LHCN-M2 (cell line): ENCODE data around the gene PARD3B. TPM values are rescaled to one million over a fixed set of nuclear protein-coding genes. Genes with fewer than 3 reads are reported as not detected.
A peak's percentile ranks its signal among the peaks of the same experiment; 100 is the strongest.

Source experiments
- DNase-seq: peaks from one replicate; pipeline ENCODE4 v3.0.0-alpha.2; 2012; ENCODE audit warnings: low read depth
- total RNA-seq: library from RNA; depleted of rRNA; stranded (reverse); fragments of >200 nt; gene quantifications from 2 replicates; pipeline ENCODE4 v1.2.3, GENCODE V29; 2014

The PARD3B gene
- total RNA-seq, 1 experiment from 2014 or later = 4.0 TPM

GRCh38 chr2:205235434-205235833 lies 690.2 kb downstream of the PARD3B start:
- DNase-seq = no peak

GRCh38 chr2:205237524-205237923 lies 692.2 kb downstream of the PARD3B start:
- DNase-seq = no peak

DNA sequence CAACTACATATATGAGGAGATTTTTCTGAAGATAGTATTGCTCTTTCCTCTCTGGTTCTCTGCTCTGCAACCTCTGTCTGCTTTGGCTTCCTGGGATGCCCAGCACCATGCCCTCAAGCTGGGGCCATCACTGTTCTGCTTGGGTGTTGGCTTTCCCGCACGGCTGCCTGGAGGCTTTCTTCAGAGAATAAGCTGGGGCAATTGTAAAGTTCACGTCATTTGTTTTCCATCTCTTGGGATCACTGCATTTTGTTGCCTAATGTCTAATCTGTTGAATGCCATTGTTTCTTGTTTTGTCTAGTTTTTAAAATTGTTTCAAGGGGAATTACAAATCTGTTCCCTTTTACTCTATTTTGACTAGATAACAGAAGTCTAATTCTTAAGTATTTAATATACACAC lies 699.7 kb downstream of the PARD3B start:
- no peak for DNase-seq

DNA sequence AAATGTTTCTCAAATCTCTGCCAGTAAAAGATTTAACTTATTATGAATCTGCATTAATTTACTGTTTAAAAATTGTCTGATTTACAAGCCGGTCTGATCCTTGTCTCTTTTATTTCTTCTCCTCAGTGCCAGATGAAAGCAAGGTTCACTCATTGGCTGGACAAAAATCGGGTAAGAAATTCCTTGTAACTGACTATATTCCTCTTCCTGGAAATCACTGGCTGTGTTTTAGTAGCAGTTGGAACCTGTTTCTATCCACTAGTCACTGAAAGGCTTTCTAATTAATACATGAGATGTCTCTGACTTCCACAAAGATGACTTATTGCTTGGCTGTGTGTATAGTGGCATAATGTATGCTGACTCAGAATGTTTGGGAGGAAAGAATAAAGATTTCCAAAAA lies 700.4 kb downstream of the PARD3B start:
- DNase-seq = peak; percentile 15

- DNase-seq = no peak
Measured at GRCh38 chr2:205259121-205259520, 713.8 kb downstream of the PARD3B start.

DNA sequence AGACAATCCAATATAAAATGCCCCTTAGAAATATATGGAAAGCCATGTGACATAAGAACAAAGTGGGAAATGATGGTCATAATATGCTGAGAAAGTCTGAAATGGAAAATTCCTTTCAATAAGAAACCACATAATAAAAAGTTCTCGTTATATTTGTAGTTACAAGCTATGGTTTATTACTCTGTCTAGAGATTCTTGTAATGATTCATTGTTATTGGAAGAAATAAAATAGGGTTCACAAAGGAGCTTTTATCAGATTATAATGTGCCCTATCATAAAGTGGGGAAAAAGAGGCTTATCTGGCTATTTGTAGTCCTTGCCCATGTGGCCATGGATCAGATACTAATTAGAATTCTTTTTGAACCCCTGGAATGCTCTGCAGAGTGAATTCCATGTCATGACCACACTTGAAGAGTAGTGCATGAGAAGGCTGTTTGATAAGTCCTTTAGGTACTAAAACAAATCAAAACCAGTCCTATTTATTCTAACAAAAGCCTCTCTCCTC lies 716.3 kb downstream of the PARD3B start:
- DNase-seq = no peak

DNA sequence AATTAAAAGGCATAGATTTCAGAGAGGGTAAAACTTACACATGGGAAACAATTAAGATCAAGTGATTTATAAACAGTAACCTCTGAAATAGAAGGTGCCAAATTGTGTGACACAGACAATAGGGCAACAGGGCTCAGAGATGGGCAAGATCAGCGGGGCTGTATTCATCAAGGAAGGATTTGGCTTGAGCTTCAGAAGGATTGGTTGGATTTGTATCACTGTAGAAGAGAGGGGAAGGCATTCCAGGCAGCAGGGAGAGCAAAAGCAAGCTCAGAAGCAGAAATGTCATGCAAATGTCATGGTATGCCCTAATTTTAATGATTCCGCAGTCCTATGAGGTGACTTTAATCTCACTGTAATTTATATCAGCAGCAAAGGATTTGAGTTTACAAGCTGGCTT lies 722.0 kb downstream of the PARD3B start:
- DNase-seq = no peak

GRCh38 chr2:205270689-205271088 lies 725.4 kb downstream of the PARD3B start:
- DNase-seq = no peak

- no peak for DNase-seq
Measured at GRCh38 chr2:205273148-205273547, 727.9 kb downstream of the PARD3B start.

DNA sequence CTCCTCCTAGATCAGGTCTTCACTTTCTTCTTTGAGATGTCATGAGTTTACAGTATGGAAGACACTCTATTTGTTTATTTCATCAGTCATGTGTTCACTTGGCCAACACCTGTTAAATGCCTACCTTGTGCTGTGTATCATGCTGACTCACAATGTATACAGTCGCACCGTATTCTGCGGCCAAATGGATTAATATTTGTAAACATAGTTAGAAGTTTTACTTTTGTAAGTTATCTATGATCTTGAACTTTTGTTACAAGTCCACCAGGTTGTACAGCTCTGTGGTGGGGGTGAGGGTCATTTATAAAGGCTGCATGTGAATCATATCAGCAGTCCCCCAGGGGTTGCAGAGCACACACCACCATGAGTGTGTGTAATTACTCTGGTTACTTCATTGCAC lies 728.4 kb downstream of the PARD3B start:
- DNase-seq = peak; percentile 4

GRCh38 chr2:205274801-205275200 lies 729.5 kb downstream of the PARD3B start:
- DNase-seq = no peak

- DNase-seq = no peak
Measured at GRCh38 chr2:205276116-205276777, 731.0 kb downstream of the PARD3B start.

GRCh38 chr2:205280596-205281236 lies 735.4 kb downstream of the PARD3B start:
- no peak for DNase-seq

GRCh38 chr2:205283736-205284270 lies 738.5 kb downstream of the PARD3B start:
- no peak for DNase-seq

- no peak for DNase-seq
Measured at GRCh38 chr2:205284334-205284733, 739.1 kb downstream of the PARD3B start.

GRCh38 chr2:205287316-205287715 lies 742.0 kb downstream of the PARD3B start:
- no peak for DNase-seq

GRCh38 chr2:205288686-205289085 lies 743.4 kb downstream of the PARD3B start:
- DNase-seq = no peak

- DNase-seq = no peak
Measured at GRCh38 chr2:205290299-205290698, 745.0 kb downstream of the PARD3B start.

- no peak for DNase-seq
Measured at GRCh38 chr2:205292665-205293295, 747.5 kb downstream of the PARD3B start.

DNA sequence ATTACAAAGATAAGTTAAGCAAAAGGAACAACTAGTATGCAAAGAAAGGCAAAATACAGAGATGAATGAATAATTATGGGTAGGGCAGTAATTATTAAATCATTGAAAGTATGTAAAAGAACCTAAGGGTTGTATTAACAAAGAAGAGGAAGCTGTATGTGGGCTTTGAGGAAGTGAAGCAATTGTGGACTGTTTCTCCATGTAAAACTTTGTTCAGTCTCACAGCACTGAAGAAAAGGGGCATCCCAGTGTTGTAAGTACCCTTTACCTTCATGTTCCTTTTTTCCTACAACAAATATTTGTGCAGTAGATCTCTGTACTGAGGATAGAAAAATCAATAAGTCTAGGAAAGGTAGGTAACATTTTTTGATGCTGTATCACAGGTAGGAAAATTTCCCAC lies 748.3 kb downstream of the PARD3B start:
- DNase-seq = no peak

DNA sequence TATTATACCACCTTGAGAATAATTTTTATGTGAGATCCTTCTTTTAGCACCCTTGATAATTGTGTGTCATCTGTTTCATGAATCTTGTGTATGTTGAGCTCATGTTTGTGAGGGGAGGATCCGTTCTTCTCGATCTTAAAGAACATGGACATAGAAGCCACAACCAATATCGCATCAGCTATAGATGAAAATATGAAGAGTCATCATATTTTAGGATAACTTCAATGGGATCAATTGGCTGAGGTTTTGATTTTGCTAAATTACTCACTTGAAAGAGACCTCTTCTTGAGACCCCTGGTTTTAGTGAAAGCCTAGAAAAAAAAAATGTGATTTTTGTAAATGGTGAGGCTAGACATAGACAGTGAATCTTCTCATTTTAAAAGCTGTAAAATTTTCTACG lies 751.7 kb downstream of the PARD3B start:
- no peak for DNase-seq

- DNase-seq = no peak
Measured at GRCh38 chr2:205297368-205297767, 752.1 kb downstream of the PARD3B start.

DNA sequence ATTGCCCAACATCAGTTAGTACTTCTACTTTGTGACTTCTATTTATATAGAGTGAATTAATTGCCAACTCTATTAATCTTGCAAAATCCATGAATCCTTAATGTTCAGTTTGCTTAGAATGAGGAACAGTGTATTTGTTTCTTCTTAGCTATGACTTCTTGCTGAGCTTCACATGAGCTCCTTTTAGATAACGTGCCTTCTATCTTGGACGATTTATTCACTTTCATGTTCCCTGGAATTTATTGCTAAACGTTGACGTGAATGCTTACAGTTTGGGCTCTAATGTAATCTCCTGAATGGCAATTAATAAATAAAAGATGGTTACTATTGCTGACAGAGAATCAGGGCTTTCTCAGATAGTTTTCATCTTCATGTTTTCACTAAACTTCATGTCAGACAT lies 752.6 kb downstream of the PARD3B start:
- no peak for DNase-seq
